ENCODE results near the gene INF2. TPM values are rescaled to one million over a fixed set of nuclear protein-coding genes. Genes with fewer than 3 reads are reported as not detected.

INF2 gene
- polyA plus RNA-seq, 1 donor, result 54.4 TPM

- DNase-seq (ENCODE audit: low read depth), result no peak
These were observed 678 bp downstream of the INF2 start for GRCh38 chr14:104689881-104690711.

- no peak for DNase-seq (ENCODE audit: low read depth)
These were observed 1.5 kb downstream of the INF2 start for GRCh38 chr14:104690861-104691455.

DNA sequence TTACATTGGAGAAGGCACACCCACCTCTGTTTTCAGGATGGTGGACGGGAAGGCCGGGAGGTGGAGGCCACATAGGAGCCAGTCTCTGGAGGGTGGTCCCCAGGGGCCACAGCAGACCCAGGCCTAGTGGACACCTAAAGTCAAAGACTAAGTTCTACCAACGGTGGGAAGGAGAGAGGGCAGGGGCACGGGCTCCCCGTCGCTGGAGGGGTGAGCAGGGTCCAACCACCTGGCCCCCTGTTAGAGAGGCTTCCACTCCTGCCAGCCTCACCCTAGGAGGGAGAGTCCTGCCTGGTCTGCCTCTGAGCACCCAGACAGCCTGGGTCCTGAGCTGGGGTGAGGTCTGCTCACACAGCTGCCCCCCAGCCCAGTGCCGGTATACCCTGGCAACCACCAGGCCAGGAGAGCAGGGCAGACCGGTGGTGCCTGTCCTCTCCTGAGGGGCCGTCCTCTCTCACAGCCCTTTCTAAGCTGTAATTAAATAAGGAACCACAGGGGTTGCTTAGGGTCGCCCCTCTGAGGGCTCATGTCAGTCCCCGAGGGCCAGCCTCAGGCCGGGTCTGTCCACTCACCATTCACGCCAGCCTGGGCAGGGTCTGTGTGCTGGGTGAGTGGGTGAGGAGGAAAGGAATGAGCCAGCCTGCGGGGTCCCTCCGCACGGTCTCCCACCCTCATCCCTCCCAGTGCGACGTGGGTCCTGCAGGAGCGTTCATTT is 2.3 kb downstream of the INF2 start:
- DNase-seq (ENCODE audit: low read depth), result no peak

DNA sequence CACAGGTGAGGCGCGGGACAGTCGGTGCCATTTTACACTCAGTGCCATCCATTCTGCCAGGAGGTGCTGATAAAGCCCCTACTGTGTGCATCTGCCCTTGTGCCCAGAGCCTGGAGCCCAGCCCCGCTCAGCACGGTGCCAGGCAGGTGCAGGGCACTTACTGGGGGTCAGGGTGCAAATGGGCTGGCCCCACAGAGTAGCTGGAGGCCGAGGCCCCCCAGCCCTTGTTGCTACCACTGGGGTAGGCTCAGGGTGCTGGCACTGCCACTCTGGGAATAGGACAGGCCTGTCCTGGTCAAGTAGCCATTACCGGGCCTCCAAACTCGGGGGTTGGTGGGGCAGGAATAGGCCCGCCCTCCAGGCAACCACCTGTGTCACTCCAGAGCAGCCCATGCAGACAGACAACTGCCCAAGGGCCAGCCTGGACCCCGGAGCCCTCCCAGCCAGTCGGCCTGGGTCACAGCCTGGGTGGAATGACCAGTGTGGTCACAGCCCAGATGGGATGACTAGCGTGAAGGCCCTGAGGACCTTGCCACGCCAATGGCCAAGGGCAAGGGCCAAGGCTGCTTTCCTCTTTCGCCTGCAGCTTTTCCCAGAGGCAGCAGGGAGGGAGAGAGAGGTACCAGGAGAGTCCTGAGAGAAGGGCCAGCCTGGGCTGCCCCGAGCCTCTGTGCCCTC is 3.0 kb downstream of the INF2 start:
- no peak for DNase-seq (ENCODE audit: low read depth)

DNA sequence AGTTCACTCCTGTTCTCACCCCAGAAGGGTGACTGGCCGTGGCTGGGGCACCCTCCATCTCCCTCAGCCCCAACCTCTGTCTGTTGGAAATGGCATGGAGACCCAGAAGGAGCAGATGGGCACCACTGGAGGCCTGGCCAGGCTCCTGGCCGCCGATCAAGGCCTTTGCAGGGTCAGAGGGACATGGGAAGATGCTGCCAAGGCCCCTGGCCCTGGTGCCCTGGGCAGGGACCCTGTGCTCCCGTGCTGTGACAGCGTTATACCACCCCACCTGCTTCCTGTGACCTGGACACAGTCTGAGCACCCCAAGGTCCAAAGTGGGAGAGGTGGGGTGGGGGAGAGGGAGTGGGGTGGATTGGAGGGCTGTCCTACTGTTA is 3.5 kb downstream of the INF2 start:
- no peak for DNase-seq (ENCODE audit: low read depth)

DNA sequence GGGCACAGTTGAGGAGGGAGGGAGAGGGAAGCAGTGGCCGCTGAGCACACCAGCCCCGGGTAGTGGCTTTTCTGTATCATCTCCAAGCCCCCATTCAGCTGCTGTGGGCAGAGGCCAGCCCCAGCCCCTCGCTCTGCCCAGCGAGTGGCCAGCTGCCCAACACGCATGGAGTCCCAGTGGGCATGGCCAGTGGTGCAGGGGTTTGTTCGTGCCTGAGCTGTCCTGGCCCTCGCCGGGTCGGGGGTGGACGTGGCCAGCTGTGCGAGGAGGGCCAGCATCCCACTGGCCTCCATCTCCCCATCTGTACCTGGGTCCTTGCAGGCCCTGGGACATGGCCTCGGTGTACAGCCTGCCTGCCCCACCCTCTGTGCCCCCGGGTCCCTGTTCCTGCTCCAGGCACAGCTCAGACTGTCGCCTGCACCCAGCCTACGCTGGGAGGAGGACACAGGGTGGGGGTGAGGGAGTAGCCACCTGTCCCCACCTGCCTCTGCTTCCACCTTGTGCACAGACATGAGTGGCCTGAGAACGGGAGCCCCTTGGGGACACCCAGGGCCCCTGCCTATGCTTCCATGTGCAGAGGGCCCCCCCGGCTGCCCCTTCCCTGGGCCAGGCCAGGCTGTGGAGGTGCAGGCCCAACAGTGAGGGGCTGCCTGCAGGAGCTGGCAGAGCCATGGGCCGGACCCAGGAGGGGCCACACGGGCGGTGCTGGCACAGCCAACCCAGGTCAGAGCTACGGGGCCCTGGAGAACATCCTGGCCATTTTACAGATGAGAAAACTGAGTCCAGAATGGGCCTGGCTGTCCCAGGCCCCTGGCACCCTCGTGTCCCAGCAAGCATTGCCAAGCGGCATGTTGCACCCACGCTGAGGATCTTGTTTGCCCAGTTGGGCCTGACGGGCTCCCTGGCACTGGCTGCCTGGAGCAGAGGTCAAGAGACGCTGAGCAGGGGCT is 4.3 kb downstream of the INF2 start:
- no peak for DNase-seq (ENCODE audit: low read depth)

DNA sequence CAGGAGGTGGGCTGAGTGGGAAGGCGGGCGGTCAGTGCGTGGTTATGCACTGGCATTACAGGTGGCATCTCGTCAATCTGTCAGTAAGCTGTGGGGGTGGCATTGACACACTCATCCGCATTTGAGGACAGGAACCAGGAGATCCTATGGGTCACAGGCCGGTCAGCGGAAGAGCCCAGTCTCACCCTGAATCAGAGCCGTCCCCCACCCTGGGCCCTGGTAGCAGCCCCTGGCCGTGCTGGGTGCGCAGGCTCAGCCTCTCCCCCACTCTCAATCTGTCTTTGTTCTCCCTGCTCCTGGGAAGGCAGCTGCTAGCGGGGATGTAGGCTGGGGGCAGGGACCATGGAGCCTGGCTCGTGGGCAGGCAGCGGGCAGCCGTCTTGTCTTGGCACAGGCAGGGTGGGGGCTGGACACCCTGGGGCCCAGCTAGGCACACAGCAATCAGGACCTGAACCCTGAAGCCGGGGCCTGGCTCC is 5.1 kb downstream of the INF2 start:
- no peak for DNase-seq (ENCODE audit: low read depth)

- no peak for DNase-seq (ENCODE audit: low read depth)
These were observed 5.7 kb downstream of the INF2 start for GRCh38 chr14:104694991-104695659.

- no peak for DNase-seq (ENCODE audit: low read depth)
These were observed 6.2 kb downstream of the INF2 start for GRCh38 chr14:104695660-104696000.

DNA sequence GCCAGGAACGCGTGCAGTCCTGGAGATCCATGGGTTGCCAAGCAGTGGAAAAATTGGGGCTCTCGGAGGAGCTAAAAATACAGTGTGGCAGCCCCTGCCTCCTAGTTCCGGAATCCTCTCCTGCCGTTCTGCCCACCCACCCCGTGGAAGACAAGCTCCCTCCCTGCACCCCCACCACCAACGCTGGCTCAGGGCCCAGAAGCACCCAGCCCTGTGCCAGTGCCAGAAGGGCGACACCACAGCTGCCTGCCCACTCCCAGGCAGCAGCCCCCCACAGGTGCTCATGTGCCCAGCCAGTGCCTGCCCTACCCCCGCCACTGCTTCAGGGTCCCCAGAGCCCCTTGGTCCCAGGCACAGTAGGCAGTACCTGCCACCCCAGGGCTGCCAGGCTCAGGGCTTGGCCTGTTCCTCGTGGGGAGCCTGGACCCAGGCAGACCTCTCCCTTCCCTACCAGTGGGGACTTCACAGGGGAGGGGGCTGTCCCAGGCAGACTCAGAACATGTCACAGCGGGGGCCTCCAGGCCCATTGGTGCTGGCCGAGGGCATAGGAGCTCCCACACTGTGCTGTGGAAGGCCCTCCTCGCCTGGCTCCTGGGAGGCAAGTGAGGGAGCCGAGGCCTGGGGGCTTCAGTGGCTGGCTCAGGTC is 7.4 kb downstream of the INF2 start:
- DNase-seq (ENCODE audit: low read depth), result no peak

DNA sequence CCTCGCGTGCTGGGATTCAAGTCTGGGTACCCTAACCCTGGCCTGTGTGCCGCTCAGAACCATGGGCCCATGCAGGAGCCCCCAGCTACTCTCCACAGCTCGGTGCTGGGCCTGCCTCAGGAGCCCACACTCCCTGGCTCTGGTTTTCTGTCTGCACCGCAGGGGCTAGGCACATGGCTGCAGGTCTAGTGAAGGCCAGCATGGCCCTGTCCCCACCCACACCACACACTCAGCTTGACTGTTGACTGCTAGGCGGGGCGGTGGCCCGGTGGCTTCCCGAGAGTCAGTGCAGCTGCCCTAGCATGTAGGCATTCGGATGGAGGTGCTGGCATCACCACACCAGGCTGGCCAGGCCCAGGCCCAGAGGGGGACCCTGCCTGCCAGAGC is 7.9 kb downstream of the INF2 start:
- DNase-seq (ENCODE audit: low read depth), result no peak

DNA sequence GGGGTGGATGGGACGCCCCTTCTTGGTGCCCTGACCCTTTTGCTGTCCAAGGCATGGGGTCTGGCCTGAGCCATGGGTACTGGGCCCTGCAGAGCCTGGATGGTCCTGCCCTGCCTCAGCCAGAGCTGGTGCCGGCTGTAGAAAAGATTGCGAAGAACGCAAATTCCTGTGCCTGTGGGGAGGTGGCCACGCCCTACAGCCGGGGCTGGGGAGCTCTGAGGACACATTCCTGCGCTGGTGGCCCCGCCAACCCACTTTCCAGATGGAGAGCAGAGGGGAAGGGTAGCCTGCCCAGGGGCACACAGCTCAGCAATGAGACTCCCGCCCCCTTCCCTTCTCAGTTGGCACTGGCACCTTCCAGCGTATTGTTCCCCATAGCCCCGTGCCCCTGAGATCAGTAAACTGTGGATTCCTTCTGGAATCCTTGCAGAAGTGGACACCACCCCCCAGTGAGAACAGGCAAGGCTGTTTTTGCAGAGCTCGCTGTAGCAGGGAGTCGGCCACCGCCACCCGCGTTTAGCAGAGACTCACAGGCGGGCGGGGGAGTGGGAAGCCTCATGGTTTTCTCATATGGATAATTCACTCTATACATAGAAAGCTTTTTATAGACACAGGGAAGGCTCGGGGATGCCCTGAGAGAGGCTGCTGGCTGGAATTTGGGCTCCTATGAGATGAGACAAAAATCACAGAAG is 8.6 kb downstream of the INF2 start:
- no peak for DNase-seq (ENCODE audit: low read depth)

GRCh38 chr14:104698688-104699425 is 9.4 kb downstream of the INF2 start:
- DNase-seq (ENCODE audit: low read depth), result no peak

- DNase-seq (ENCODE audit: low read depth), result no peak
These were observed 10.0 kb downstream of the INF2 start for GRCh38 chr14:104699426-104699748.

- no peak for DNase-seq (ENCODE audit: low read depth)
These were observed 10.8 kb downstream of the INF2 start for GRCh38 chr14:104700225-104700651.

- no peak for DNase-seq (ENCODE audit: low read depth)
These were observed 11.4 kb downstream of the INF2 start for GRCh38 chr14:104700747-104701217.

GRCh38 chr14:104701383-104702076 is 12.1 kb downstream of the INF2 start:
- DNase-seq (ENCODE audit: low read depth), result no peak

GRCh38 chr14:104702106-104702505 is 12.7 kb downstream of the INF2 start:
- DNase-seq (ENCODE audit: low read depth), result no peak

Measured in forelimb muscle (tissue), 1 donor.